Measurements from ENCODE around the gene CSMD2.

DNA sequence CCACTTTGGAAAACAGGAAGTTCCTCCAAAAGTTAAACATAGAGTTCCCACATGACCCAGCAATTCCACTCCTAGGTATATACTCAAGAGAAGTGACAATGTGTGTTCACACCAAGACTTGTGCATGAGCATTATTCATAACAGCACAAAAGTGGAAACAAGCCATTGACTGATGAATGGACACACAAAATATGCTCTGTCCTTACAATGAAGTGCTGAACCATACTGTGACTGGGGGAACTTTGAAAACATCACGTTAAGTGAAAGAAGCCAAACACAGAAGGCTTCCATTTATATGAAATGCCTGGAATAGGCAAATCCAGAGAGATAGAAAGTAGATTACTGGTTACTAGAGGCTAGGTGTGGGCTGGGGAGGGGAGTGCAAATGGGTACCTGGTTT, 542.3 kb downstream of the CSMD2 start:
- TF ChIP-seq TOX (CRISPR knock-in tag; IDR thresholded peaks at IDR 0.05; ENCODE audit: borderline replicate concordance): no peak
- TF ChIP-seq, protein P1, sequence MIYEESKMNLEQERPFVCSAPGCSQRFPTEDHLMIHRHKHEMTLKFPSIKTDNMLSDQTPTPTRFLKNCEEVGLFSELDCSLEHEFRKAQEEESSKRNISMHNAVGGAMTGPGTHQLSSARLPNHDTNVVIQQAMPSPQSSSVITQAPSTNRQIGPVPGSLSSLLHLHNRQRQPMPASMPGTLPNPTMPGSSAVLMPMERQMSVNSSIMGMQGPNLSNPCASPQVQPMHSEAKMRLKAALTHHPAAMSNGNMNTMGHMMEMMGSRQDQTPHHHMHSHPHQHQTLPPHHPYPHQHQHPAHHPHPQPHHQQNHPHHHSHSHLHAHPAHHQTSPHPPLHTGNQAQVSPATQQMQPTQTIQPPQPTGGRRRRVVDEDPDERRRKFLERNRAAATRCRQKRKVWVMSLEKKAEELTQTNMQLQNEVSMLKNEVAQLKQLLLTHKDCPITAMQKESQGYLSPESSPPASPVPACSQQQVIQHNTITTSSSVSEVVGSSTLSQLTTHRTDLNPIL (CRISPR knock-in tag; IDR thresholded peaks at IDR 0.05; ENCODE audit: low read depth): no peak
- TF ChIP-seq ESRRG (CRISPR knock-in tag; IDR thresholded peaks at IDR 0.05): no peak
- no peak for TF ChIP-seq CSDC2 (CRISPR knock-in tag; IDR thresholded peaks at IDR 0.05)

All from SK-N-SH treated with all-trans-retinoic acid at 6 μM for 48 hours (cell line).